ENCODE results near the gene SLC25A33. TPM values are rescaled to one million over a fixed set of nuclear protein-coding genes. Genes with fewer than 3 reads are reported as not detected.

SLC25A33 gene, protein sequence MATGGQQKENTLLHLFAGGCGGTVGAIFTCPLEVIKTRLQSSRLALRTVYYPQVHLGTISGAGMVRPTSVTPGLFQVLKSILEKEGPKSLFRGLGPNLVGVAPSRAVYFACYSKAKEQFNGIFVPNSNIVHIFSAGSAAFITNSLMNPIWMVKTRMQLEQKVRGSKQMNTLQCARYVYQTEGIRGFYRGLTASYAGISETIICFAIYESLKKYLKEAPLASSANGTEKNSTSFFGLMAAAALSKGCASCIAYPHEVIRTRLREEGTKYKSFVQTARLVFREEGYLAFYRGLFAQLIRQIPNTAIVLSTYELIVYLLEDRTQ
- total RNA-seq: 13.3 and 13.5 TPM in 2 replicates
- long read RNA-seq, partial matches to known transcripts: 1 of 4 reads
- long read RNA-seq, other reads (novel, unspliced or antisense): 0 of 4 reads

DNA sequence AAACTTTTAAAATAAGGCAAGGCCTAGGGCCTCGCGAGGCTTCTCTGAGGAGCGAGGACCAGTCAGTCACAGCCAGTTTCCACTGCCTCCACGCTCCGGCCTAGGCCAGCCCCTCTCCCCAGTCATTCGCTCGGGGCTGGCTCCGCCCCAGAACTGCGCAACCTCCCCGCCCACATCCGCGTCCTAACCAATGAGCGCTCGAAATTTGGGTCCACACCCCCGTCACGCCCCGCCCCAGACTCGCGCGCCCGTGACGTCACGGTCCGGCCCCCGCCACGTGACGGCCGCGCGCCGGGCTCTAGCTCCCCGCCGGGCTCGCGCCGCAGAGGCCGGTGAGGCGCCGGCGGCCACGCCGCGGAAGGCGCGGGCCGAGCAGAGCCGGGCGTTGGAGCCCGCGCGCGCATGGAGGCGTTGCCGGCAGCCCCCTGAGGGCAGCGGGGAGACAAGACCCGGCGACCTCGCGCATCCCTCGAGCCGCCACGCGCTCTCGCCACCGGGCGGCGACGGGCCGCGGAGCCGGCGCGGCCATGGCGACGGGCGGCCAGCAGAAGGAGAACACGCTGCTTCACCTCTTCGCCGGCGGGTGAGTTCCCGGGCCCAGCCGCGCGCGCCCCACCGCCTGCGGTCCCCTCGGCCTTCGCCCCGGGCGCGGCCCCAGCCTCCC is at the start of gene SLC25A33:
Gene SLC25A33, plus strand, starts transcription at position 301 of the 664 bp plus-strand sequence. Its CDS starts 227 bp downstream, at position 528.
- no peaks in the 10 kb centered on the region for H3K9me3 Mint-ChIP-seq
- H3K27me3 Mint-ChIP-seq (ENCODE audit: low read depth): no peaks in the 10 kb centered on the region
- peaks cover 6% of the 10 kb centered on the region for H3K36me3 Mint-ChIP-seq (ENCODE audit: low read depth)
- H3K27ac Mint-ChIP-seq (ENCODE audit: unreplicated experiment): peak within 1 kb of the TSS; percentile 75
- DNase-seq (ENCODE audit: low read depth, low spot score): peak; percentile 99
- peaks cover 27% of the 10 kb centered on the region for H3K4me1 Mint-ChIP-seq
- H3K4me3 Mint-ChIP-seq: peak within 1 kb of the TSS; percentile 94
- TF ChIP-seq, protein P1, sequence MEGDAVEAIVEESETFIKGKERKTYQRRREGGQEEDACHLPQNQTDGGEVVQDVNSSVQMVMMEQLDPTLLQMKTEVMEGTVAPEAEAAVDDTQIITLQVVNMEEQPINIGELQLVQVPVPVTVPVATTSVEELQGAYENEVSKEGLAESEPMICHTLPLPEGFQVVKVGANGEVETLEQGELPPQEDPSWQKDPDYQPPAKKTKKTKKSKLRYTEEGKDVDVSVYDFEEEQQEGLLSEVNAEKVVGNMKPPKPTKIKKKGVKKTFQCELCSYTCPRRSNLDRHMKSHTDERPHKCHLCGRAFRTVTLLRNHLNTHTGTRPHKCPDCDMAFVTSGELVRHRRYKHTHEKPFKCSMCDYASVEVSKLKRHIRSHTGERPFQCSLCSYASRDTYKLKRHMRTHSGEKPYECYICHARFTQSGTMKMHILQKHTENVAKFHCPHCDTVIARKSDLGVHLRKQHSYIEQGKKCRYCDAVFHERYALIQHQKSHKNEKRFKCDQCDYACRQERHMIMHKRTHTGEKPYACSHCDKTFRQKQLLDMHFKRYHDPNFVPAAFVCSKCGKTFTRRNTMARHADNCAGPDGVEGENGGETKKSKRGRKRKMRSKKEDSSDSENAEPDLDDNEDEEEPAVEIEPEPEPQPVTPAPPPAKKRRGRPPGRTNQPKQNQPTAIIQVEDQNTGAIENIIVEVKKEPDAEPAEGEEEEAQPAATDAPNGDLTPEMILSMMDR (conservative IDR thresholded peaks at IDR 0.05): peak; percentile 36

DNA sequence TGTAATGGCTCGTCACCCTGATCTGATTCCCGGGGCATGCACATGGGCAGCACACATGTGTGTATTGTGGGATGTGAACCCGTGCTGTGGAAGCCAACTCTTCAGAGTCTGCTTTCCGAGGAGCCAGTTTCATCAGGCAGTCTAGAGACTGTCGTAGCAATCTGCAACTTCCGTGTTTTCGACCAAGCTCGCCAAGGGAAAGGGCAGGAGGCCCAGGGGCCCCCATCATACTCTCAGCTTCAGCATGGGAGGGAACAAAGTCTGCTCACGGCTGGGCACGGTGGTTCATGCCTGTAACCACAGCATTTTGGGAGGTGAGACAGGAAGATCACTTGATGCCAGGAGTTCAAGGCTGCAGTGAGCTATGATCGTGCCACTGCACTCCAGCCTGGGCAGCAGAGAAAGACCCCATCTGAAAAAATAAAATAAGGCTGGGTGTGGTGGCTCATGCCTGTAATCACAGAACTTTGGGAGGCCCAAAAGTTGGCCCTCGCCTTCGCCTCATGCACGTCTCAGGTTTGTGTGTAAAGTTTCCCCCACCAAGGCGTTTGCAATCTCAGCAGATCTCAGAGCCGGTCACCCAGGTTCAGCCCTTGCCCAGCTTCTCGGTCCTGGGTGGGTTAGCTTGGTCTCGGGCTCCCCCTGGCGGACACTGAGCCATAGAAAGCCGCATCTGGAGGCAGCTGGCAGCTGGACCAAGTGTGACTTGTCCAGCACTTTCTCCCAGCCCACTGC is 48.5 kb upstream of the SLC25A33 start:
- H3K36me3 Mint-ChIP-seq (ENCODE audit: low read depth): no peaks in the 10 kb centered on the region
- peaks cover 16% of the 10 kb centered on the region for H3K27me3 Mint-ChIP-seq (ENCODE audit: low read depth)
- H3K4me3 Mint-ChIP-seq: no peak overlapping the region
- H3K27ac Mint-ChIP-seq (ENCODE audit: unreplicated experiment): peak overlapping the region; percentile 32
- peaks cover 4% of the 10 kb centered on the region for H3K4me1 Mint-ChIP-seq
- TF ChIP-seq, protein P1 (conservative IDR thresholded peaks at IDR 0.05): peak; percentile 96
- peak; percentile 98 for DNase-seq (ENCODE audit: low read depth, low spot score)
- no peaks in the 10 kb centered on the region for H3K9me3 Mint-ChIP-seq

DNA sequence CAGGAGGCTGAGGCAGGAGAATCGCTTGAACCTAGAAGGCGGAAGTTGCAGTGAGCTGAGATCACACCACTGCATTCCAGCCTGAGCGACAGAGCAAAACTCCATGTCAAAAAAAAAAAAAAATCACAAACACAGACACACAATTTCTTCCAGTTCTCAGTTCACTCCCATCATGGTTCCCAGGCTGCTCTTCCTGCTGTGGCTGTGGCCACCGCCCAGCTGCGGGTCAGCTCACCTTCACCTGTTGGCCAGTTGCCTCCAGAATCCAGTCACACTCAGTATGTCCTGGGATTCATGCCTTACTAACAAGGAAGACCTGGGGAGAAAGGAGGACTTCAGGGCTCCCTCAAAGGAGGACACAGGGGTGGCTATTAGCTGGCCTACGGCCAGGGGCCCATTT is 45.9 kb upstream of the SLC25A33 start:
- Mint-ChIP-seq H3K27ac (ENCODE audit: unreplicated experiment) (no peak overlapping the region), H3K36me3 (ENCODE audit: low read depth) (no peaks in the 10 kb centered on the region), H3K4me1 (peaks cover 4% of the 10 kb centered on the region), H3K27me3 (ENCODE audit: low read depth) (peaks cover 19% of the 10 kb centered on the region), H3K9me3 (no peaks in the 10 kb centered on the region), H3K4me3 (no peak overlapping the region)
- DNase-seq (ENCODE audit: low read depth, low spot score): no peak
- TF ChIP-seq, protein P1 (conservative IDR thresholded peaks at IDR 0.05): no peak

DNA sequence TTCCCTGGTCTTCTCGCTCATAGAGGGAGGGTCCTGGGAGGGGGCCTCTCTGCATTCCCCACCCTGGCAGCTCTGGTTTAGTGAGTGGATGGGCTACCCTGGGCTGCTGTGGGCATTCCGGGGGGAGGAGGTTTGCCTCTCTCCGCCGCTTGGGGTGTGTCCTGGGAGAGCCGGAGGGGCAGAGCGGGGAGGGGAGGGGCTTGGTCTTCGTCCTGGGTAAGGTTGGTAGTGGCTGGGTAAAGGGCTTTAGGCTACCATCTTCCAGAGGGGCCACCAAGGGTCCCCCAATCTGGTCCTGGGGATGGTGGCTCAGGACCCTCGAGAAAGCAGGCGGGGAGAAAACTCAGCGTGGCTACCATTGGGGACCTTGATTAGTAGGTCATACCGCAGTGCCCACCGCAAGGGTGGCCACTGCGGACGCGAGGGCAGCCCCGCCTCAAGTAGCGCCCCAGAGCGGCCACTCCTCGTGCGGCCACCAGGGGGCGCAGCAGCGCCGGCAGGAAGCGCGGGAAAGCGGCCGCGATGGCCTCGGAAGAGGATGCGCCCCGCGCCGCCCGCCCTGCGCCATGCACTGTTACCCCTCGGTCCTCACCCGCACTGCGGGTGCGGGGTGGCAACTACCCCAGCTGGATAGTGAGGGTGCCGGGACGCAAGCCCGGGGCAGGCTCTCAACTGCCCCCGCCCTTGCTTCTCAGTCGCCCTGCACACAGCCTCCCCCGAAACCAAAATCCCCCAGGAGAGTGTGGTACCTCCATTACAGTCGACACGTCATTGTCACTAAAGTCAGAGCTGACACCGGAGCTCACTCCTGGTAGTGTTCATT is 44.1 kb upstream of the SLC25A33 start:
- Mint-ChIP-seq H3K27me3 (ENCODE audit: low read depth) (peaks cover 19% of the 10 kb centered on the region), H3K27ac (ENCODE audit: unreplicated experiment) (peak overlapping the region; percentile 63), H3K9me3 (no peaks in the 10 kb centered on the region), H3K36me3 (ENCODE audit: low read depth) (no peaks in the 10 kb centered on the region), H3K4me3 (no peak overlapping the region), H3K4me1 (peaks cover 4% of the 10 kb centered on the region)
- peak; percentile 77 for DNase-seq (ENCODE audit: low read depth, low spot score)
- TF ChIP-seq, protein P1 (conservative IDR thresholded peaks at IDR 0.05): peak; percentile 98
